ENCODE data around the gene ACE.

GRCh38 chr17:63540590-63540989, 63.7 kb downstream of the ACE start:
- TF ChIP-seq, protein P1, sequence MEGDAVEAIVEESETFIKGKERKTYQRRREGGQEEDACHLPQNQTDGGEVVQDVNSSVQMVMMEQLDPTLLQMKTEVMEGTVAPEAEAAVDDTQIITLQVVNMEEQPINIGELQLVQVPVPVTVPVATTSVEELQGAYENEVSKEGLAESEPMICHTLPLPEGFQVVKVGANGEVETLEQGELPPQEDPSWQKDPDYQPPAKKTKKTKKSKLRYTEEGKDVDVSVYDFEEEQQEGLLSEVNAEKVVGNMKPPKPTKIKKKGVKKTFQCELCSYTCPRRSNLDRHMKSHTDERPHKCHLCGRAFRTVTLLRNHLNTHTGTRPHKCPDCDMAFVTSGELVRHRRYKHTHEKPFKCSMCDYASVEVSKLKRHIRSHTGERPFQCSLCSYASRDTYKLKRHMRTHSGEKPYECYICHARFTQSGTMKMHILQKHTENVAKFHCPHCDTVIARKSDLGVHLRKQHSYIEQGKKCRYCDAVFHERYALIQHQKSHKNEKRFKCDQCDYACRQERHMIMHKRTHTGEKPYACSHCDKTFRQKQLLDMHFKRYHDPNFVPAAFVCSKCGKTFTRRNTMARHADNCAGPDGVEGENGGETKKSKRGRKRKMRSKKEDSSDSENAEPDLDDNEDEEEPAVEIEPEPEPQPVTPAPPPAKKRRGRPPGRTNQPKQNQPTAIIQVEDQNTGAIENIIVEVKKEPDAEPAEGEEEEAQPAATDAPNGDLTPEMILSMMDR (IDR thresholded peaks at IDR 0.05), result no peak
- TF ChIP-seq POLR2A (IDR thresholded peaks at IDR 0.05), result no peak

Measured in gastroesophageal sphincter (tissue), 3 donors.